Glomerular visceral epithelial cell (primary cell): ENCODE results near the gene FOXL2.

ENCODE experiments used
- DNase-seq: peaks from one replicate; pipeline ENCODE4 v3.0.0-alpha.2; 2016; ENCODE audit errors: extremely low spot score

Gene FOXL2

GRCh38 chr3:138945709-138946662 lies 951 bp downstream of the FOXL2 start:
- peak; percentile 40 for DNase-seq

- no peak for DNase-seq
These were observed 1.8 kb downstream of the FOXL2 start for GRCh38 chr3:138944929-138945708.

- no peak for DNase-seq
These were observed 2.3 kb downstream of the FOXL2 start for GRCh38 chr3:138944654-138944928.

GRCh38 chr3:138943724-138944653 lies 2.9 kb downstream of the FOXL2 start:
- no peak for DNase-seq

- no peak for DNase-seq
These were observed 3.9 kb downstream of the FOXL2 start for GRCh38 chr3:138942861-138943623.

GRCh38 chr3:138942271-138942670 lies 4.7 kb downstream of the FOXL2 start:
- no peak for DNase-seq

- DNase-seq = peak; percentile 61
These were observed 5.6 kb downstream of the FOXL2 start for GRCh38 chr3:138941259-138941885.

GRCh38 chr3:138940446-138940845 lies 6.5 kb downstream of the FOXL2 start:
- DNase-seq = no peak

GRCh38 chr3:138939561-138940241 lies 7.2 kb downstream of the FOXL2 start:
- no peak for DNase-seq

GRCh38 chr3:138938877-138939560 lies 7.9 kb downstream of the FOXL2 start:
- DNase-seq = no peak

GRCh38 chr3:138938056-138938876 lies 8.7 kb downstream of the FOXL2 start:
- no peak for DNase-seq

- no peak for DNase-seq
These were observed 9.3 kb downstream of the FOXL2 start for GRCh38 chr3:138937690-138938055.

GRCh38 chr3:138936741-138937689 lies 9.9 kb downstream of the FOXL2 start:
- DNase-seq = no peak

- DNase-seq = peak; percentile 66
These were observed 10.8 kb downstream of the FOXL2 start for GRCh38 chr3:138935863-138936740.

GRCh38 chr3:138935505-138935862 lies 11.5 kb downstream of the FOXL2 start:
- no peak for DNase-seq

- DNase-seq = no peak
These were observed 12.8 kb downstream of the FOXL2 start for GRCh38 chr3:138933981-138934691.
